ENCODE results near the gene ROS1. TPM values are rescaled to one million over a fixed set of nuclear protein-coding genes. Genes with fewer than 3 reads are reported as not detected.
"Not testable (repeated sequence)": the region's sequence is repeated elsewhere in the genome, so short reads cannot be mapped to it uniquely, and the experiment has no call there.

ROS1 gene
- total RNA-seq = not detected

- DNase-seq (no peak), ATAC-seq (no peak)
- no peak for TF ChIP-seq POLR2A (IDR thresholded peaks at IDR 0.05)
- no peak for TF ChIP-seq CTCF (IDR thresholded peaks at IDR 0.05 in 4 of 5, conservative IDR thresholded peaks at IDR 0.05 in 1 of 5)
- in situ Hi-C loops (cut with MboI; ENCODE audit: low sequenced_read_pairs in 4 of 4) (no loop called here), intact Hi-C loops (cut with DNase I; ENCODE audit: low total_unique reads) (no loop called here)
- H3K36me3 ChIP-seq = no peaks in the 10 kb centered on the region
- peaks cover 0 to 12% of the 10 kb centered on the region in 2 donors for H3K4me1 ChIP-seq
- H3K27me3 ChIP-seq = no peaks in the 10 kb centered on the region
- no peak within 1 kb of the TSS for H3K27ac ChIP-seq
- no peak within 1 kb of the TSS for H3K4me3 ChIP-seq
- no peaks in the 10 kb centered on the region for H3K9me3 ChIP-seq
These were observed at the start of gene ROS1 for GRCh38 chr6:117425431-117426153. Gene ROS1, minus strand, starts transcription at chr6:117425942. Its CDS starts 286 bp downstream, at chr6:117425656.

- Histone ChIP-seq H3K4me3 (no peak overlapping the region), H3K27me3 (no peaks in the 10 kb centered on the region), H3K27ac (no peak overlapping the region), H3K9me3 (no peaks in the 10 kb centered on the region), H3K36me3 (no peaks in the 10 kb centered on the region), H3K4me1 (no peaks in the 10 kb centered on the region)
- DNase-seq = no peak
- in situ Hi-C loops (cut with MboI; ENCODE audit: low sequenced_read_pairs in 4 of 4) (no loop called here), intact Hi-C loops (cut with DNase I; ENCODE audit: low total_unique reads) (no loop called here)
- ATAC-seq = no peak
- TF ChIP-seq CTCF (IDR thresholded peaks at IDR 0.05 in 4 of 5, conservative IDR thresholded peaks at IDR 0.05 in 1 of 5) (no peak), POLR2A (IDR thresholded peaks at IDR 0.05) (no peak)
These were observed 47.7 kb upstream of the ROS1 start for GRCh38 chr6:117473401-117473800.

- H3K9me3 ChIP-seq = no peaks in the 10 kb centered on the region
- no peak for ATAC-seq
- no peaks in the 10 kb centered on the region for H3K27me3 ChIP-seq
- in situ Hi-C loops (cut with MboI; ENCODE audit: low sequenced_read_pairs in 4 of 4) (no loop called here), intact Hi-C loops (cut with DNase I; ENCODE audit: low total_unique reads) (no loop called here)
- DNase-seq = no peak
- H3K4me1 ChIP-seq = no peaks in the 10 kb centered on the region
- no peaks in the 10 kb centered on the region for H3K36me3 ChIP-seq
- H3K4me3 ChIP-seq = no peak overlapping the region
- no peak for TF ChIP-seq POLR2A (IDR thresholded peaks at IDR 0.05)
- TF ChIP-seq CTCF (IDR thresholded peaks at IDR 0.05 in 4 of 5, conservative IDR thresholded peaks at IDR 0.05 in 1 of 5) = no peak
- H3K27ac ChIP-seq = no peak overlapping the region
These were observed 46.9 kb upstream of the ROS1 start for GRCh38 chr6:117472667-117473066.

GRCh38 chr6:117469791-117470190 is 44.0 kb upstream of the ROS1 start:
- H3K4me3 ChIP-seq = no peak overlapping the region
- intact Hi-C loops (cut with DNase I; ENCODE audit: low total_unique reads) (no loop called here), in situ Hi-C loops (cut with MboI; ENCODE audit: low sequenced_read_pairs in 4 of 4) (no loop called here)
- no peaks in the 10 kb centered on the region for H3K4me1 ChIP-seq
- H3K27ac ChIP-seq = no peak overlapping the region
- H3K9me3 ChIP-seq = no peaks in the 10 kb centered on the region
- no peak for TF ChIP-seq POLR2A (IDR thresholded peaks at IDR 0.05)
- TF ChIP-seq CTCF (IDR thresholded peaks at IDR 0.05 in 4 of 5, conservative IDR thresholded peaks at IDR 0.05 in 1 of 5) = no peak
- ATAC-seq (no peak), DNase-seq (no peak)
- H3K27me3 ChIP-seq = no peaks in the 10 kb centered on the region
- H3K36me3 ChIP-seq = no peaks in the 10 kb centered on the region

GRCh38 chr6:117469356-117469755 is 43.6 kb upstream of the ROS1 start:
- in situ Hi-C loops (cut with MboI; ENCODE audit: low sequenced_read_pairs in 4 of 4) (no loop called here), intact Hi-C loops (cut with DNase I; ENCODE audit: low total_unique reads) (no loop called here)
- Histone ChIP-seq H3K4me1 (no peaks in the 10 kb centered on the region), H3K9me3 (no peaks in the 10 kb centered on the region), H3K27me3 (no peaks in the 10 kb centered on the region), H3K4me3 (no peak overlapping the region), H3K27ac (no peak overlapping the region), H3K36me3 (no peaks in the 10 kb centered on the region)
- ATAC-seq = no peak
- no peak for TF ChIP-seq CTCF (IDR thresholded peaks at IDR 0.05 in 4 of 5, conservative IDR thresholded peaks at IDR 0.05 in 1 of 5)
- TF ChIP-seq POLR2A (IDR thresholded peaks at IDR 0.05) = no peak
- DNase-seq = no peak

- H3K4me1 ChIP-seq; in situ Hi-C loops (cut with MboI; ENCODE audit: low sequenced_read_pairs in 4 of 4); DNase-seq; H3K36me3 ChIP-seq; H3K27ac ChIP-seq; H3K27me3 ChIP-seq; H3K9me3 ChIP-seq; H3K4me3 ChIP-seq; intact Hi-C loops (cut with DNase I; ENCODE audit: low total_unique reads); ATAC-seq: not testable (repeated sequence)
These were observed 42.8 kb upstream of the ROS1 start for GRCh38 chr6:117468527-117468926.

All from gastrocnemius medialis (tissue), 4 donors.